Thoracic aorta (tissue), 2 donors: ENCODE measurements around the gene IL4R. TPM values are rescaled to one million over a fixed set of nuclear protein-coding genes. Genes with fewer than 3 reads are reported as not detected.

Experiments
- ATAC-seq: fragments of 150-250 bp; one replicate; pipeline ENCODE4 v1.8.0; 2017; ENCODE audit warnings: low read depth; ENCODE audit not compliant: insufficient number of reproducible peaks, low FRiP score
- DNase-seq: peaks from one replicate; pipeline ENCODE4 v3.0.0-alpha.2; 2020; ENCODE audit warnings: low spot score
- H3K27ac ChIP-seq, 2 donors: fragments of 200-600 bp; sonication (generic); 1 replicate in 1 of 2; 2 replicates in 1 of 2; pipeline ENCODE4 v1.5.1; 2016; ENCODE audit warnings: mild to moderate bottlenecking in 2 of 2, moderate library complexity in 2 of 2
- H3K27me3 ChIP-seq: fragments of 200-600 bp; sonication (generic); replicated peaks from 2 replicates; pipeline ENCODE4 v1.6.0; 2016; ENCODE audit warnings: mild to moderate bottlenecking; ENCODE audit not compliant: insufficient read depth
- H3K36me3 ChIP-seq: fragments of 200-600 bp; sonication (generic); one replicate; pipeline ENCODE4 v1.5.1; 2016
- H3K4me1 ChIP-seq, 2 donors: fragments of 200-600 bp; sonication (generic); 1 replicate in 1 of 2; 2 replicates in 1 of 2; pipeline versions ENCODE4 v1.5.1 to v1.6.0; 2016; ENCODE audit warnings: low read depth in 2 of 2, mild to moderate bottlenecking in 1 of 2; ENCODE audit not compliant: control insufficient read depth in 1 of 2
- H3K4me3 ChIP-seq: fragments of 200-600 bp; sonication (generic); 2 replicates; pipeline ENCODE4 v1.5.1; 2016; ENCODE audit warnings: mild to moderate bottlenecking
- H3K9me3 ChIP-seq: fragments of 200-600 bp; sonication (generic); 2 replicates; pipeline ENCODE4 v1.5.1; 2016
- CTCF ChIP-seq: fragments of 200-600 bp; sonication (generic); IDR thresholded peaks from one replicate; pipeline ENCODE4 v1.5.1; 2019; ENCODE audit warnings: antibody characterized with exemption
- total RNA-seq, 2 donors: library from RNA; depleted of rRNA; stranded (reverse); fragments of >200 nt; gene quantifications; one replicate each; pipeline versions ENCODE4 v1.1.0 to v1.2.3, GENCODE V29; 2016

Gene IL4R
- total RNA-seq, 2 donors from 2014 or later = 46.2 to 148 TPM

DNA sequence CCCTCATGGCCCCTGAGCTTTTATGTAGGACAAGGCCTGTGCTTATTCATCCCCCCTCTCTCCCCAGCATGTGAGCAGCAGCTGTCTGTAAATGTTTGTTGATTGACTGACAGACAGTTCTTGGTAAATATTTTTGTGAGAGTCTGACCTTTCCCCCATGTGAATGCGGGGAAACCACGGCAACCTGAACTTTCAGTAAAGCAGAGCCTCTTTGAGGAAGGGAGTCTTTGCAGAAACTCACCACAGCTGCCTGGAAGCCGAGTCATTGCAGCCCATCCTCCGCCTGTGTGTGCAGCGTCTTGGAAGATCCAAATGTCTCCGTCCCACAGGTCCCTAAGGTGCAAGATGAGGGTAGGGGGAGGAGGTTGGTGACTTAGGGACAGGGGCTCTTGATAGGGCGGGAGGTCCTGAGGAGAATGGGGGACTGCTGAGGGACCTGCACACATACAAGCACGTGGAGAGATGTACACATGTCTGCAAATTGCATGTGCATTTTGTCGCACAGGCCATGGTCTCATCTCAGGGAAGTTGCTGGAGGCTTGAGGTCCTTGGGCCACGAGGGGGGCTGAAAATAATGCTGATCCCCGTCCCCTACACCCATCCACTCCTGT, 65.2 kb downstream of the IL4R start:
- H3K27me3 ChIP-seq = no peaks in the 10 kb centered on the region
- no peak for DNase-seq
- no peaks in the 10 kb centered on the region for H3K9me3 ChIP-seq
- no peak overlapping the region for H3K4me3 ChIP-seq
- H3K36me3 ChIP-seq = no peaks in the 10 kb centered on the region
- no peak overlapping the region for H3K27ac ChIP-seq
- H3K4me1 ChIP-seq = peaks cover 0 to 4% of the 10 kb centered on the region in 2 donors
- TF ChIP-seq CTCF = no peak
- ATAC-seq = no peak

DNA sequence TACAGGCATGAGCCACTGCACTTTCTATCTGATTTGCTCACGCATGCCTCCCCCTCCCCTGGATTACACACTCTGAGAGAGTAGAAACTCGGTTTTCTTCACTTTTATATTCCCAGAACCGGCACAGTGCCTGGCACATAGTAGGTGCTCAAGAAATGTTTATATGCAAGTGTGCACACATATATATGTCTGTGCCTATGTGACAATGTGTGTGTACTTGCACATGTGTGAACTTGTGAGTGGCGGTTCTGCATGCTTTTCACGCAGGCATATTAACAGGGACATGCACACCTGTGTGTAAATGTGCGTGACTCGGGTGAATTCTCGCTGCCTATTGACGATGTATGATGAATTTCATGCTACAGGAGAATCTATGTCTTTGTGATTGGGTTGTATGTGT, 66.1 kb downstream of the IL4R start:
- TF ChIP-seq CTCF = no peak
- no peak overlapping the region for H3K4me3 ChIP-seq
- H3K27me3 ChIP-seq = no peaks in the 10 kb centered on the region
- no peaks in the 10 kb centered on the region for H3K9me3 ChIP-seq
- no peak for ATAC-seq
- no peaks in the 10 kb centered on the region for H3K36me3 ChIP-seq
- no peak overlapping the region for H3K27ac ChIP-seq
- peaks cover 0 to 4% of the 10 kb centered on the region in 2 donors for H3K4me1 ChIP-seq
- no peak for DNase-seq

GRCh38 chr16:27381236-27381635, 67.5 kb downstream of the IL4R start:
- ATAC-seq (no peak), DNase-seq (no peak)
- no peaks in the 10 kb centered on the region for H3K36me3 ChIP-seq
- no peak overlapping the region for H3K4me3 ChIP-seq
- H3K27ac ChIP-seq = no peak overlapping the region
- no peak for TF ChIP-seq CTCF
- H3K9me3 ChIP-seq = no peaks in the 10 kb centered on the region
- no peaks in the 10 kb centered on the region for H3K4me1 ChIP-seq
- H3K27me3 ChIP-seq = no peaks in the 10 kb centered on the region

GRCh38 chr16:27381974-27382855, 68.4 kb downstream of the IL4R start:
- TF ChIP-seq CTCF = no peak
- no peaks in the 10 kb centered on the region for H3K27me3 ChIP-seq
- no peaks in the 10 kb centered on the region for H3K36me3 ChIP-seq
- DNase-seq (no peak), ATAC-seq (no peak)
- no peak overlapping the region for H3K27ac ChIP-seq
- H3K4me3 ChIP-seq = no peak overlapping the region
- no peaks in the 10 kb centered on the region for H3K4me1 ChIP-seq
- H3K9me3 ChIP-seq = no peaks in the 10 kb centered on the region

DNA sequence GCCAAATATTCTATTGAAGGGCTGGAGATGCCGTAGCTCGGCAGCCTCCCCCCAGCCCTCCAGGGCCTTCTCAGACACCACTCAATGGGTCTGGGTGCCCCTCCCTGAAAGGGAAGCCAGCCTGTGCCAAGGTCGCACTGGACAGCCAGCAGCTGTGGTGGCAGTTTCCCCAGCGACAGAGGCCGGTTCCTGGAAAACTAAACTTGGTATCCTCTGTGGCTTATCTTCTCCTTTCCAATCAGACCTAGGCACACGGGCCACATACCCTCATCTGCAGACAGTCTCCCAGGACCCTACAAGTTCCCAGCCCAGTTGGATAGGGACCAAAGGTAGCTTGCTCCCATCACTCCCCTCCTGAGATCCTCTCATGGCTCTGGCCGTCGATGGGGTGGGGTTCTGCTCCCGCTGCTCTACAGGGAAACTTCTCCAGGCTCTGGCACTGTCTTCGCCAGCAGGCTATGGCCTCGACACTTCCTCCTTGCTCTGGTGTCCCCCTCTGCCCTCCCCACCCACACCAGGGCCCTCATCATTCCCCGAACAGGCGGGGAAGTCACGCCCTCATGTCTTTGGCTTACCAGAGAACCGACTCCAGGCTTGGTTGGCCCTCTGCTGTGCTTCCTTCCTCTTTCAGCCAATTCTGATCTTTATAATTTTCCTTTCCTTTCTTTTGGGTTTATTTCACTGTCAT, 69.9 kb downstream of the IL4R start:
- ATAC-seq (no peak), DNase-seq (no peak)
- Histone ChIP-seq H3K36me3 (no peaks in the 10 kb centered on the region), H3K4me1 (no peaks in the 10 kb centered on the region), H3K27me3 (no peaks in the 10 kb centered on the region), H3K27ac (no peak overlapping the region), H3K4me3 (no peak overlapping the region), H3K9me3 (no peaks in the 10 kb centered on the region)
- TF ChIP-seq CTCF = no peak
